Endothelial cell of umbilical vein (primary cell): ENCODE results near the gene SIAH3. TPM values are rescaled to one million over a fixed set of nuclear protein-coding genes. Genes with fewer than 3 reads are reported as not detected.

Source experiments
- BruUV-seq: library from RNA; stranded (reverse); fragments of 400-500 nt; replicated peaks from 2 replicates; lab custom pipeline; 2021; lab: Mats Ljungman, UMichigan
- CTCF ChIA-PET: fragments of 300-600, 350-600 bp; sonication (Branson Sonifier 250); formaldehyde crosslinking; loops from one replicate; lab custom pipeline; 2021; ENCODE audit warnings: antibody characterized with exemption, inconsistent platforms; lab: Charles Lee
- POLR2A ChIA-PET: fragments of 300-600, 350-600 bp; sonication (Branson Sonifier 250); formaldehyde crosslinking; loops from one replicate; lab custom pipeline; 2021; ENCODE audit warnings: antibody characterized with exemption, inconsistent platforms; lab: Charles Lee
- DNase-seq: peaks from one replicate; pipeline ENCODE4 v3.0.0-alpha.2; 2011; ENCODE audit warnings: low read depth, low spot score
- FAIRE-seq: peaks from 2 replicates; lab custom pipeline; 2011; peaks lifted over from hg19 to GRCh38; lab: Jason Lieb, UNC
- H2AFZ ChIP-seq: 2 replicates; pipeline ENCODE4 v1.6.0; 2012; ENCODE audit warnings: low read depth, low read length, control low read depth, inconsistent platforms
- H3K27ac ChIP-seq: 2 replicates; pipeline ENCODE4 v1.5.1; 2011; ENCODE audit warnings: low read depth, mild to moderate bottlenecking, control low read depth, low read length, moderate library complexity; ENCODE audit not compliant: insufficient read depth
- H3K27me3 ChIP-seq, 2 experiments: 2 replicates each; pipeline versions ENCODE4 v1.6.0 to v1.6.1; 2011; ENCODE audit warnings: low read length in 2 of 2, mixed read lengths in 1 of 2; ENCODE audit not compliant: control insufficient read depth in 2 of 2, insufficient read depth in 2 of 2
- H3K36me3 ChIP-seq, 2 experiments: 2 replicates in 1 of 2; 3 replicates in 1 of 2; pipeline ENCODE4 v1.5.1; 2011; ENCODE audit warnings: low read length in 2 of 2, mild to moderate bottlenecking in 1 of 2, moderate library complexity in 1 of 2; ENCODE audit not compliant: control insufficient read depth in 2 of 2, insufficient read depth in 2 of 2; ENCODE audit errors: extremely low read depth in 1 of 2
- H3K4me1 ChIP-seq: 3 replicates; pipeline ENCODE4 v1.5.1; 2011; ENCODE audit warnings: mild to moderate bottlenecking, low read length; ENCODE audit not compliant: control insufficient read depth, insufficient read depth; ENCODE audit errors: extremely low read depth
- H3K4me2 ChIP-seq: 2 replicates; pipeline ENCODE4 v1.6.1; 2011; ENCODE audit warnings: low read length, control low read depth, mixed read lengths; ENCODE audit not compliant: insufficient read depth
- H3K4me3 ChIP-seq, 3 experiments: fragments of 200-600 bp in 1 of 3; sonication (generic), shearing (Covaris generic) in 1 of 3; replicated peaks in 1 of 3; 2 replicates each; pipeline ENCODE4 v1.5.1; 2011 to 2016; ENCODE audit warnings: control low read depth in 3 of 3, low read length in 3 of 3, mild to moderate bottlenecking in 2 of 3, inconsistent platforms in 1 of 3, low read depth in 1 of 3, moderate library complexity in 1 of 3; ENCODE audit not compliant: insufficient read depth in 1 of 3
- H3K79me2 ChIP-seq: 2 replicates; pipeline ENCODE4 v1.6.0; 2012; ENCODE audit warnings: low read length, inconsistent platforms; ENCODE audit not compliant: control insufficient read depth, insufficient read depth
- H3K9ac ChIP-seq: replicated peaks from 2 replicates; pipeline ENCODE3; 2011; ENCODE audit warnings: low read length, control low read depth; ENCODE audit not compliant: insufficient read depth; ENCODE audit errors: extremely low read depth
- H3K9me1 ChIP-seq: replicated peaks from 3 replicates; pipeline ENCODE4 v1.6.0; 2011; ENCODE audit warnings: mild to moderate bottlenecking, low read length; ENCODE audit not compliant: control insufficient read depth, insufficient read depth; ENCODE audit errors: extremely low read depth
- H3K9me3 ChIP-seq: replicated peaks from 2 replicates; pipeline ENCODE4 v1.5.1; 2012; ENCODE audit warnings: low read length, inconsistent platforms; ENCODE audit not compliant: control insufficient read depth, insufficient read depth
- H4K20me1 ChIP-seq: replicated peaks from 2 replicates; pipeline ENCODE3; 2011; ENCODE audit warnings: mild to moderate bottlenecking, low read length; ENCODE audit not compliant: control insufficient read depth, insufficient read depth; ENCODE audit errors: extremely low read depth
- EZH2 ChIP-seq: IDR thresholded peaks from 2 replicates; pipeline ENCODE4 v1.6.1; 2012; ENCODE audit warnings: borderline replicate concordance, low read depth, mild to moderate bottlenecking, moderate library complexity, low read length, inconsistent platforms; ENCODE audit not compliant: severe bottlenecking
- FOS ChIP-seq: IDR thresholded peaks from 2 replicates; pipeline ENCODE4 v1.6.1; 2011; ENCODE audit warnings: mild to moderate bottlenecking, low read length, moderate library complexity, borderline replicate concordance; ENCODE audit not compliant: insufficient read depth
- GATA2 ChIP-seq: IDR thresholded peaks from 2 replicates; pipeline ENCODE4 v1.7.0; 2011; ENCODE audit warnings: low read depth, mild to moderate bottlenecking, moderate library complexity, mixed read lengths, low read length; ENCODE audit not compliant: insufficient read length, insufficient read depth
- JUN ChIP-seq: IDR thresholded peaks from 2 replicates; pipeline ENCODE4 v1.6.1; 2011; ENCODE audit warnings: borderline replicate concordance, low read depth; ENCODE audit not compliant: insufficient read length, insufficient read depth
- MYC ChIP-seq: IDR thresholded peaks from one replicate; pipeline ENCODE4 v1.6.1; 2011; ENCODE audit warnings: mild to moderate bottlenecking, low read depth, low read length
- POLR2A ChIP-seq: IDR thresholded peaks from 2 replicates; pipeline ENCODE4 v1.6.1; 2012; ENCODE audit warnings: low read depth, mild to moderate bottlenecking, control low read depth, low read length
- POLR2AphosphoS5 ChIP-seq: IDR thresholded peaks from 2 replicates; pipeline ENCODE4 v1.6.1; 2012; ENCODE audit warnings: low read depth, mild to moderate bottlenecking, control low read depth, low read length, moderate library complexity; ENCODE audit not compliant: insufficient read depth
- dilution Hi-C: fragments of 300-500 bp; cut with MboI; formaldehyde crosslinking; loops from one replicate; pipeline ENCODE4 v1.15.0; 2019; ENCODE audit warnings: low sequenced_read_pairs; ENCODE audit not compliant: extremely low pct_ligation_motif_present
- intact Hi-C: fragments of 100-400 bp; cut with micrococcal nuclease; formaldehyde crosslinking; loops from one replicate; pipeline ENCODE4 v1.10.0; 2022
- polyA plus RNA-seq, 4 experiments: library from polyadenylated mRNA; depleted of rRNA in 3 of 4; stranded (reverse) in 3 of 4; unstranded in 1 of 4; fragments of >200 nt; gene quantifications; 2 replicates each; pipeline versions ENCODE4 v1.2.1 to v1.2.3, GENCODE V29; 2011 to 2012; ENCODE audit warnings: missing spikeins in 1 of 4
- total RNA-seq: library from RNA; stranded (reverse); gene quantifications from 2 replicates; pipeline ENCODE4 v1.2.3, GENCODE V29; 2021
- TF ChIP-seq, protein P1 (sequence below): IDR thresholded peaks from 2 replicates; pipeline ENCODE4 v1.6.1; 2011; ENCODE audit not compliant: insufficient read depth, insufficient read length
- TF ChIP-seq, protein P2 (sequence below), 2 donors: IDR thresholded peaks; 1 replicate in 1 of 2; 2 replicates in 1 of 2; pipeline ENCODE4 v1.5.1; 2011; ENCODE audit warnings: low read length in 2 of 2, mild to moderate bottlenecking in 2 of 2, moderate library complexity in 2 of 2, control low read depth in 1 of 2, inconsistent platforms in 1 of 2, low read depth in 1 of 2; ENCODE audit not compliant: insufficient read depth in 1 of 2; ENCODE audit errors: extremely low read depth in 1 of 2

The SIAH3 gene
- total and polyA plus RNA-seq, 2 donors (not counting 3 experiments of a cell fraction or from before 2014, with no cell fraction given) = 0.03 TPM; not detected in 1

GRCh38 chr13:45747071-45747470, 104.5 kb downstream of the SIAH3 start:
- dilution Hi-C loops (no loop called here), intact Hi-C loops (no loop called here)
- BruUV-seq = no TSS peak
- Histone ChIP-seq H3K27me3 (peaks cover 0 to 2% of the 10 kb centered on the region in 2 experiments), H3K79me2 (no peaks in the 10 kb centered on the region), H3K9me1 (no peaks in the 10 kb centered on the region), H3K4me1 (no peaks in the 10 kb centered on the region), H3K27ac (no peak overlapping the region), H3K36me3 (no peaks in the 10 kb centered on the region), H2AFZ (no peak overlapping the region), H3K4me2 (no peak overlapping the region), H3K4me3 (no peak overlapping the region), H3K9ac (no peak overlapping the region), H4K20me1 (no peaks in the 10 kb centered on the region), H3K9me3 (no peaks in the 10 kb centered on the region)
- CTCF ChIA-PET = no interaction called here
- TF ChIP-seq EZH2 = no peak
- no peak for TF ChIP-seq POLR2A
- no peak for TF ChIP-seq FOS
- TF ChIP-seq, protein P1, sequence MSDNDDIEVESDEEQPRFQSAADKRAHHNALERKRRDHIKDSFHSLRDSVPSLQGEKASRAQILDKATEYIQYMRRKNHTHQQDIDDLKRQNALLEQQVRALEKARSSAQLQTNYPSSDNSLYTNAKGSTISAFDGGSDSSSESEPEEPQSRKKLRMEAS = no peak
- TF ChIP-seq MYC = no peak
- no peak for TF ChIP-seq JUN
- no peak for TF ChIP-seq GATA2
- no peak for TF ChIP-seq POLR2AphosphoS5
- TF ChIP-seq, protein P2, sequence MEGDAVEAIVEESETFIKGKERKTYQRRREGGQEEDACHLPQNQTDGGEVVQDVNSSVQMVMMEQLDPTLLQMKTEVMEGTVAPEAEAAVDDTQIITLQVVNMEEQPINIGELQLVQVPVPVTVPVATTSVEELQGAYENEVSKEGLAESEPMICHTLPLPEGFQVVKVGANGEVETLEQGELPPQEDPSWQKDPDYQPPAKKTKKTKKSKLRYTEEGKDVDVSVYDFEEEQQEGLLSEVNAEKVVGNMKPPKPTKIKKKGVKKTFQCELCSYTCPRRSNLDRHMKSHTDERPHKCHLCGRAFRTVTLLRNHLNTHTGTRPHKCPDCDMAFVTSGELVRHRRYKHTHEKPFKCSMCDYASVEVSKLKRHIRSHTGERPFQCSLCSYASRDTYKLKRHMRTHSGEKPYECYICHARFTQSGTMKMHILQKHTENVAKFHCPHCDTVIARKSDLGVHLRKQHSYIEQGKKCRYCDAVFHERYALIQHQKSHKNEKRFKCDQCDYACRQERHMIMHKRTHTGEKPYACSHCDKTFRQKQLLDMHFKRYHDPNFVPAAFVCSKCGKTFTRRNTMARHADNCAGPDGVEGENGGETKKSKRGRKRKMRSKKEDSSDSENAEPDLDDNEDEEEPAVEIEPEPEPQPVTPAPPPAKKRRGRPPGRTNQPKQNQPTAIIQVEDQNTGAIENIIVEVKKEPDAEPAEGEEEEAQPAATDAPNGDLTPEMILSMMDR (IDR thresholded peaks at IDR 0.05; ENCODE audit: extremely low read depth in 1 of 2, insufficient read depth in 1 of 2, low read depth in 1 of 2, low read length in 2 of 2) = no peak
- POLR2A ChIA-PET = no interaction called here
- DNase-seq (no peak), FAIRE-seq (no peak)
